Loucy (cell line): ENCODE data around the gene USHBP1.

Source experiments
- CTCF ChIP-seq: fragments of 200-600 bp; sonication (generic); conservative IDR thresholded peaks from 2 replicates; pipeline ENCODE4 v1.5.1; 2014; ENCODE audit warnings: mild to moderate bottlenecking, antibody characterized with exemption, low read length
- EZH2phosphoT487 ChIP-seq: fragments of 200-600 bp; IDR thresholded peaks from 2 replicates; pipeline ENCODE4 v1.6.1; 2018; ENCODE audit warnings: antibody characterized with exemption, mild to moderate bottlenecking, moderate library complexity, borderline replicate concordance

DNA sequence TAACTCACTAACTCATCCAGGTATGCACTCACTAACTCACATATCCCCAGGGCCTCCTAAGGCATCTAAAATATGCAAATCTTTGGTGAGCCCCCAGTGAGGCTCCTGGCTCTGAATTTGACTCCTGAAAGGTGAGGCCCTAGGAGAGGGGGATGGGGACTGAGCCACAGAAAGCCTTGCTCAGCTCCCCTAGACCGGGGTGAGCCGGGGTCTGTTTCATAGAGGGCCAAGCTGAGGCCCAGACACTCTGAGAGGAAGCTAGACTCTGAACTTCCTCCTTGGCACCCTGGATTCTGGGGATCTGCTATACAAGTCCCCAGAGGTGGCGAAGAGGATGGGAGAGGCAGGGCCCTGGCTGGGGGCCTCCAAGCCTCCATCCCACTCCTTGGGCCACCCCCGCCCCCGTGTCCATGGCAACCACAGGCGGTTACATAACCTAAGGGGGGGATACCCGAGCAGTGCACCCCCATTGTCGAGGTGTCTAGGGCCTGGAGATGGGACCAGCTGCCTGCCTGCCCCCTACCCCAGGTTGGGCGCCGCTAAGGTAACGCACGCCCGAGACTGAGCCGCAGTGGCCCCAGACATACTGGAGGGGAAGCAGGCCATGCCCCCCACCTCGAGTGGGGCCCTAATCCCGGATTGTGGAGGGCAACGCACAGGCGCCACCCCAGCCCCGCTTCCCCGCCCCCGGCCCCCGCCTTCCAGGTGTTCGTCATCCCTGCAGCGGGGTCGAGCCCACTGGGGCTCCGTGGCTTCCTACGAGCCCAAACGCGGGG is 38.0 kb upstream of the USHBP1 start:
- TF ChIP-seq EZH2phosphoT487 (no peak), CTCF (no peak)
